Mesodermal cell (in vitro differentiated cells): ENCODE data around the gene C1orf226.

Experiments used
- H3K27ac ChIP-seq: 2 replicates; pipeline ENCODE4 v1.7.0; 2013; ENCODE audit warnings: mild to moderate bottlenecking, low read depth, low read length, moderate library complexity; ENCODE audit not compliant: severe bottlenecking
- H3K36me3 ChIP-seq: 2 replicates; pipeline ENCODE4 v1.7.1; 2013; ENCODE audit warnings: mild to moderate bottlenecking, low read length, moderate library complexity; ENCODE audit not compliant: control insufficient read depth, insufficient read depth
- H3K4me1 ChIP-seq: one replicate; pipeline ENCODE4 v1.7.1; 2013; ENCODE audit warnings: mild to moderate bottlenecking, low read length; ENCODE audit not compliant: insufficient read depth, control insufficient read depth, poor library complexity, severe bottlenecking
- H3K4me3 ChIP-seq: 2 replicates; pipeline ENCODE4 v1.7.0; 2013; ENCODE audit warnings: low read length, control low read depth, mild to moderate bottlenecking; ENCODE audit not compliant: insufficient read depth, poor library complexity, severe bottlenecking; ENCODE audit errors: extremely low read depth
- H3K9me3 ChIP-seq: 2 replicates; pipeline ENCODE4 v1.7.1; 2013; ENCODE audit warnings: mild to moderate bottlenecking, low read length, moderate library complexity; ENCODE audit not compliant: control insufficient read depth
- WGBS, 2 experiments: methylation state at CpG; one replicate each; pipeline ENCODE4 v1.1.5; 2013; ENCODE audit warnings: missing lambda C conversion rate in 2 of 2; ENCODE audit not compliant: insufficient coverage in 2 of 2; 5-methylcytosine and 5-hydroxymethylcytosine counted together

C1orf226 gene

DNA sequence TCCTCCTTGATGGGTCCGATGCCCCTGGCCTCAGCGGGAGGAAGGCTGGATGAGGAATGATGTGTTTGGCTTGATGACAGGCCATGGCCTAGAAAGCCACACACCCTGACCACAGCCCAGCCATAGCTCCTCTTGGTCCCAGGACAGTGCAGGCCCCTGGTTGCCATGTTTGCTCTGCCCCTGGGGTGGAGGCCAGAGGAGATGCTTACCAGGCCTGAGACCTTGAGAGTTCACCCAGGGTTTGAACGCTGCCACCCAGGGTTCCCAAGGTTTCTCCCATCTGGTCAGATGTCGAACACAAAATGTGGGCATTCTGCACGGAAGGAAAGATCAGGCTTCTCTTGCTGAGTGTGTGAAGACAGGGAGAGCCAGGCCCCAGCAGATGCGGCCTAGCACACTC lies 2.6 kb downstream of the C1orf226 start:
- H3K4me3 ChIP-seq: no peak overlapping the region
- no peak overlapping the region for H3K27ac ChIP-seq
- H3K9me3 ChIP-seq: no peaks in the 10 kb centered on the region
- peaks cover 13% of the 10 kb centered on the region for H3K4me1 ChIP-seq
- no peaks in the 10 kb centered on the region for H3K36me3 ChIP-seq
- 98 to 100% methylated on average over 3 to 4 of the region's 6 CpGs for WGBS, 2 experiments

DNA sequence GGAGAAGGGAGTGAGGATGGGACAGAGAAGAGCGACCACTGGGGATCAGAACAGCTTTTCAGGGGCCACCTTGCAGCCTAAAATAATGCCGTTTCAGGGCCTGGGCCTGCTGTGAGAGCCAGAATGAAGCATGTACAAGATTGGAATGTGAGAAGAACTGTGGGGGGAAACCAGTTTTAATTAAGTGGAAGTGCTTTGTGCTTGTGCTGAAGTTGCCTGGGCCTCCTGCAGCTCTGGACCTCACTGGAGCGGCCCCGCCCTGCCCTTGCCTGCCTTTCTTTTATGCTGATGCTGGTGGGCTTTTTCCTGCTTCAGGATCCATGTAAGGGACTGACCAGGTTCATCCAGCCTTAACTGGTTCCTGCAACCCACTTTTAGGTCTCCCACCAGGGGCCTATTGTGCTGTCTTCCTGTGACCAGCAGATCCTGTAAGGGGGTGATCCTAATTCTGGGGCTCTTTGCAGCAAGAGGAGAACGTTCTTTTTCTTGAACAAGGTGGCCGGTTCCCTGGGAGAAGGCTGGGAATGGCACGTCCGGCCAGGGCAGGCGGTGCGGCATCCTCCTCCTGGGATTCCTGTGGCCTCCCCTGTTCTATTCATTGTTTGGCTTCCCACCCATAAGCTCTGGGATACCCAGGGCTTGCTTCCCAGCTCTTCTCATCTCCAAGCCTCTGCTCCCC lies 3.2 kb downstream of the C1orf226 start:
- Histone ChIP-seq H3K27ac (no peak overlapping the region), H3K36me3 (no peaks in the 10 kb centered on the region), H3K4me1 (peaks cover 19% of the 10 kb centered on the region), H3K4me3 (no peak overlapping the region), H3K9me3 (no peaks in the 10 kb centered on the region)
- WGBS, 2 experiments: 87 to 89% methylated on average over 8 to 10 of the region's 10 CpGs

DNA sequence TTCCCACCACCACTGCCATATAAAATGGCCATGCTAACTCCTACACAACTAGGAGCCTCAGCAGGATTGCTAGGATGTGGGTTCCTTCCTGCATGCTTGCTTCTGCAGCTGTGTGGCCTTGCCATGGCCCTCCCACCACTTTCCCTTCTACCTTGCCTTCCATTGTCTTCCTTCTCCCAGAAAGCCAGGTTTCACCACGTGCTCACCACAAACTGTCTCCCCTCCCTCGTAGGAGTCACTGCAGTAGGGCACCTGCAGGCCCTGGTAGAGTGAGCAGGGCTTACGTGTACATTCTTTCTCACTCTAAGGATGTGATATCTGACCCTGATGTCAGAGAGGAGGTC lies 3.7 kb downstream of the C1orf226 start:
- no peak overlapping the region for H3K27ac ChIP-seq
- peaks cover 21% of the 10 kb centered on the region for H3K4me1 ChIP-seq
- H3K36me3 ChIP-seq: no peaks in the 10 kb centered on the region
- 94% methylated on average over 3 of the region's 3 CpGs; no CpG with 5 or more reads in 1 of the 2 experiments for WGBS, 2 experiments
- no peak overlapping the region for H3K4me3 ChIP-seq
- H3K9me3 ChIP-seq: no peaks in the 10 kb centered on the region

DNA sequence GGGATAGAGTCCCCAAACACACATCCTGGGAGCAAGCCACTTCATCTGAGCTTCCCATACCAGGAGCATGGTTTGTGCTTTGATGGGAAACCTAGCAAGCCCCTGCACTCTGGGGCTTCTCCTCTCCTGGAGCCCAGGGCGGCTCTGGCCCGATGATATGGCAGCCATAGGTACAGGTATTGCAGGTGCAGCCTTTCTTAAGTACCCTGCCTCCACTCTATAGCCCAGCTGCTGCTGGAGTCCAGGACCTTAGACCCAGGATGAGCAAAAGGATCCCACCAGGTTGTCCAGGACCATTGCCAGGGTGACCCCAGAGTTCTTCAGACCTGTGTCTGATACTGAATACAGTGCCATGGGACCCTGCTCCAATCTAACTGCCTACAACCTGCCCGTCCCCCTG lies 4.2 kb downstream of the C1orf226 start:
- Histone ChIP-seq H3K4me3 (no peak overlapping the region), H3K4me1 (peaks cover 21% of the 10 kb centered on the region), H3K27ac (no peak overlapping the region), H3K9me3 (no peaks in the 10 kb centered on the region), H3K36me3 (no peaks in the 10 kb centered on the region)
- WGBS, 2 experiments: 64 to 100% methylated on average over 2 to 3 of the region's 3 CpGs

DNA sequence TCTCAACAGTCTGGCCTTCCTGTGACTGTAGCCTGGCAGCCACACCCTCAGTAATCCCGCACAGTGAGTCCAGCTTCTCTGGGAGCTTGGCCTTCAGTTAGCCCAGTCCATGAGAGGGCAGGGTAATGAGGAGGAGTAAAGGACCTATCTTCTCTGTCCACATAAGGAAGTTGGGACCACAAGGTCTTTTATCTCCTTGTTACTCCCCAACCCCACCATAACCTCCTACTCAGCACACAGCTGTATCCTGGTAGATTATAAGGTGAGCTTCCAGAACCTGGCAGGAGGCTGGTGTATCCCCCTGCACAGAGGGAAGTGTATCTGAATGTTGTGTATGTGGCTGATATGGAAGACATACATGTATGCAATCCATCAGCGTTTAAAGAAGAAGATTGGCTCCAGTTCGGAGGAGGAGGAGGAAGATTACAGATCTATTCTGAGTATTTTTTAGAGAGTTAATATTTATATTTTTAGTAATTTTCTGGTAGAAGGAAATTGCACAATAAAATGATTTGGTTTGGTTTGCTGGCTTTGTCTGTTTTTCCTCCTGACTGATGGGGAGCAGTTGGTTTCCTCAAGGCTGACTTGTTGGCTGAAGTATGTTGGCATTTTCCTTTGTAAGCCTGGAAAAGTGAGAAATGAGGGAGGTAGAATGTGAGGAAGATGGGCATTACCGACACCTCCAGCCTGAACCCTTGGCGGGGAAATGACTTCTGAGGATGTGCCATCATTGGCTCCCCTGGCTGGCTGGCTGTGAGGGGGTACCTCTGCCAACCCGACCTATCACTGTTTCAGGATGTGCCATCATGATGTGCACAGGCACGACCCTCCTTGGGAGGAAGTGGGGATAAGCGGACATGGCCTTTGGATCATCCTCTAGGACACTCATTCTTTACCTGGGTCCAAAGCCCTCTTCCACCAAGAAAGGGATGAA lies 5.0 kb downstream of the C1orf226 start:
- H3K9me3 ChIP-seq: no peaks in the 10 kb centered on the region
- 92 to 94% methylated on average over 6 of the region's 8 CpGs for WGBS, 2 experiments
- H3K27ac ChIP-seq: no peak overlapping the region
- peaks cover 21% of the 10 kb centered on the region for H3K4me1 ChIP-seq
- no peak overlapping the region for H3K4me3 ChIP-seq
- no peaks in the 10 kb centered on the region for H3K36me3 ChIP-seq

DNA sequence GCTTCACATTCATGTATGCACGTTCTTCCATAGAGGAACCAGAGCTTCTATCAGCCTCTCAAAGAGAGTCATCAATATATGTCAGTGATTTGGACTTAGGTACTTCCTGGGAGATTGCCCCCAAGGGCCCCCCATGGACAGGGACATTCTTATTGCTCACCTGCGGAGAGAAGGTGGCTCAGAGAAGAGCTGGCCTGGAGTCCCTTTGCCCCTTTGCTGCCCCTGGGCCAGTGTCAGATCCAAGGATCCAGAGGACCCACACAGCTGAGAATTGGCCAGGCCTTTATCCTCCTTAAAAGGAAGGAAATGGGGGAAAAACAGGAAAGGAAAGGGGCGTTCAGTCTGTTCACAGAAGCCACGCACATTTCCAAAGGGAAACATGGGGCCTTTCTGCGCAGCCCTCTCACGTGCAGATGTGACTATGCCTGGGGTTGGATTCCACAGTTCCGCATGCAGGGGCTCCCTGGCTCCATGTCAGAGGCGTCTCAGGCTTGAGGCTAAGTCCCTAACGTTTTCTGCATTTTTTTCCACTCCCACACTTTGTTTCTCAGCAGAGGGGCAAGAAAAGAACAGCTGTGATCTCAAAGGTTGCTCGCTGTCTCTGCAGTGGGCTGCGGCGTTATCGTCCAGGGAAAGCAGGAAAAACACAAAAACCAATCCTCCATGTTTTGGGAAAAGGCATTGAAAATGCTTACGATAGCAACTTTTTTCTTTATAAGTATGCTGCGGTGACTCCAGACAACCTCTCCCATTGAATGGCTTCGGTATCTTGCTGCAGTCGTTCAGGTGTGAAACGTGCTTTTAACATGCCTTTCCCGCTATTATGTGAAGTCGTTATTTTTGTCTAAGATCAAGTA lies 5.9 kb downstream of the C1orf226 start:
- Histone ChIP-seq H3K4me3 (no peak overlapping the region), H3K4me1 (peaks cover 21% of the 10 kb centered on the region), H3K36me3 (no peaks in the 10 kb centered on the region), H3K27ac (no peak overlapping the region), H3K9me3 (no peaks in the 10 kb centered on the region)
- 92 to 93% methylated on average over 15 to 19 of the region's 20 CpGs for WGBS, 2 experiments

DNA sequence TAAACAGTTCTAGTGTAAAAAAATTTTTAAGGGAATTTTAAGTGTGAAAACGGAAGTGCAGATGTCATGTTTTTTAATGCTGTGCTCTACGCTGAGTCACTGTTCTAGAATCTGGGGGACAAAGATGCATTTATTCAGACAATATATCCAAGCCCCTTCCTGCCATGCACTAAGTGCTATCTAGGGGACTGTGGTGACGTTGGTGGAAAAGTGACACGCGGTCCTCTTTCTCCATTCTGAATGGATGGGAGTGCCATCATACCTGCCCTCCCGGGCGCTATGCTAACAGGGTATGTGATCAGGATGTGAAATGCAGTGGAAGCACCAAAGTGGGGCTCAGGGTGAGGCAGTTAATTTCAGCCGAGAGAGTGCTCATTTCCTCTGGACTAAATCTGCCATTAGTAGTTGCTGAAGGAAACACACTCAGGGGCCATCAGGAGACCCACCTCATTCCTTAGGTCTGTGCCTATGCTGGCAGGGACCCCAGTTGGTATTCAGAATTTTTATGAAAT lies 6.6 kb downstream of the C1orf226 start:
- Histone ChIP-seq H3K36me3 (no peaks in the 10 kb centered on the region), H3K9me3 (no peaks in the 10 kb centered on the region), H3K4me3 (no peak overlapping the region), H3K27ac (no peak overlapping the region), H3K4me1 (peaks cover 21% of the 10 kb centered on the region)
- 88 to 100% methylated on average over 5 to 8 of the region's 8 CpGs for WGBS, 2 experiments

DNA sequence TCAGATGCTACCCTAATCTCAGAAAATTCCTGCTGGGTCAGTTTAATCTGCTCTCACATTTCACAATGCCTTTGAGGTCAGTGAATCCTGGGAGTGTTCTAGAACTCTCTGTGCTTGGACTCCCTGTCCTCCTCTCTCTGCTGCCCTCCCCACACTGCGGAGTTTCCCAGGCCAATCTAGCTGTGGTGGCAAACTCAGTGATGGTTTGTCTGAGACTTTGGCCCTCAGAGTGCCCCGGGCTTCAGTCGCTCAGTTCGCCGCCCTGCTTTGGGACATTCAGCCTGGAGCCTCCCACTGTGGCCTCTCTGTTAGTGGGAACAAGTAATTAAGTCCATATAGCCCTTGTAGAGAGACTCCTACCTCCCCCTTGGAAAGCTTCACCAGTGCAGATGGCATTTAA lies 7.1 kb downstream of the C1orf226 start:
- H3K4me3 ChIP-seq: no peak overlapping the region
- H3K9me3 ChIP-seq: no peaks in the 10 kb centered on the region
- no peaks in the 10 kb centered on the region for H3K36me3 ChIP-seq
- 85 to 93% methylated on average over 3 to 5 of the region's 5 CpGs for WGBS, 2 experiments
- H3K27ac ChIP-seq: peak overlapping the region; percentile 47
- H3K4me1 ChIP-seq: peaks cover 21% of the 10 kb centered on the region

DNA sequence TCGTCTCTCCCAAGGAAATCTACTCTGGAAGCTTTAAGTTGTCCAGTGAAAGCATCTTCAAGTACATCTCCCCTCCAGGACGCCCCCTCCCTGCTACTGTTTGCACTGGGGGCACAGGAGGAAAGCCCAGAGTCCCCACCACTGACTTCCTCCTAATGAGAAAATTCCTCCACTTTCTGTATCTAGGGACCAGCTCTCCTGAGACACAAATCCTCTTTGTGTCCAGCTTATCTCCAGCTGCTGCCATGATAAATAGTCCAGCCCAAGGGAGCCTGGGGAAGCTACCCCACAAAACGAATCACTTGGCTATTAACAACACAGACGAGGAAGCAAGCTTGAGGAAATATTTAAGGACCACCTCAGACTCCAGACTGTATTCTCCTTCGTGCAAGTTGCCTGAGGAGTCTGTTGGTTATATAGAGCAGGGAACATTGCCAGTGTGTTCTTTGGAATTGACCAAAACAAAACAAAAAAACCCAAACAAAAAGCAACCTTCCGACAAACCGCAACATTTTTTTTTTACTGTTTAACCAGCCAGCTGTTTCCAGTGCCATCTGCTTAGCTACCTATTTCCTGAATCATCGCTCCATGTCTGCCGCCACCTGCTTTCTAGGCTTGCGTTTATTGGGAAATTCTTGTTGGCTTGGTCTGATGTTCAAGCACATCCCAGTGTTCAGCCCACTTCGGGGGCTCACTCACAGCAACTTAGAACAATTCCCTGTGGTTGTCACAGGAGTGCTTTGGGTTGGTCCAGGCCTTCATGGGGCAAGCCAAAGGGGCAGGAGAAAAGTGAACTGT lies 7.7 kb downstream of the C1orf226 start:
- H3K27ac ChIP-seq: peak overlapping the region; percentile 47
- WGBS, 2 experiments: 91 to 94% methylated on average over 4 to 6 of the region's 11 CpGs
- H3K4me3 ChIP-seq: no peak overlapping the region
- no peaks in the 10 kb centered on the region for H3K36me3 ChIP-seq
- H3K9me3 ChIP-seq: no peaks in the 10 kb centered on the region
- H3K4me1 ChIP-seq: peaks cover 21% of the 10 kb centered on the region

DNA sequence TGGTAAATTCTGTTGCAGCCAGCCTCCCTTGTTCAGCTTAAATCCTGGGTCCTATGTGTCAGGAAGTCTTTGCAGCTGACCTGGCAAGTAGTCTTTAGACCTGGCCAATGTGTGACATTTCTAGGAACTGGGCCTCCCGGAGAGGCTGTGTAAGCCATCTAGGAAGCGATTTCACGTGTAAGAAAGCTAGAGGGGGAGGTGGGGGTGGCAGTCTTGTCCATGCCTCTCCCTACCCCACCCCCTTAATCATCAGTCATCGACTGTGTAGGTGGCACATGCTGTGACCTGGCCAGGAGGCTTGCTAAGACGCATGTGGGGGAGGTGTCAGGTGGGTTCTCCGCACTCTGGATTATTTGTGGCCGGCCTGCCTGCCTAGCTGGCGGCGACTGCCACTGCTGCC lies 8.4 kb downstream of the C1orf226 start:
- Histone ChIP-seq H3K4me3 (no peak overlapping the region), H3K27ac (no peak overlapping the region), H3K4me1 (peaks cover 17% of the 10 kb centered on the region), H3K36me3 (no peaks in the 10 kb centered on the region), H3K9me3 (no peaks in the 10 kb centered on the region)
- WGBS, 2 experiments: 89 to 100% methylated on average over 2 to 5 of the region's 9 CpGs
